ENCODE measurements around the gene GTF2A1.

DNA sequence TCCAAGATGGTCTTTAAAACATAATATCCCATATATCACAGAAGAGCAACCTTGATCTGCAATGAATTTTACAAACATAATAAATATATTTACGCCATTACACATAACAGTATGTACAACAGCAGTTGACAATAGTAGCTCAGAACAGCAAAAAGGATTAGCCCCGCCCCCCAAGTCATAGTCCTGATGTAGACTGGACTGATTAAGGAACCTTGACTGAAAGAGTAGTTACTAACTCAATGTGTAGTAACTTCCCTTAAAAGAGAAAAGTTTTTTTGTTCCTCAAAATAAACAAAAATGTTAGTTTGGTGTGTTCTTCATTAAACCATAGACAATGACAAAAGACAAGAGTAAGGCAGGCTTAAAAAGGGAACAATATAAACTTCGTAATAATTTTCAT is 44.5 kb downstream of the GTF2A1 start:
- no peak for TF ChIP-seq POLR2AphosphoS5 (IDR thresholded peaks at IDR 0.05)
- TF ChIP-seq CTCF (IDR thresholded peaks at IDR 0.05): no peak
